K562 (cell line): Measurements from ENCODE around the gene RBMS3. TPM values are rescaled to one million over a fixed set of nuclear protein-coding genes. Genes with fewer than 3 reads are reported as not detected.

Experiments used
- ATAC-seq: fragments of 200-7000 bp; cut with Tn5 transposase; 3 replicates; pipeline ENCODE4 v1.9.1; 2020; ENCODE audit warnings: moderate library complexity
- BruUV-seq: library from RNA; stranded (reverse); fragments of 400-500 nt; replicated peaks from 2 replicates; lab custom pipeline; 2021; lab: Mats Ljungman, UMichigan
- CTCF ChIA-PET: fragments of 300-600 bp; formaldehyde crosslinking; extraction: SDS; loops from one replicate; lab custom pipeline; 2021; ENCODE audit warnings: low intra/inter-chr PET ratio; lab: Yijun Ruan, JAX
- POLR2A ChIA-PET: fragments of 300-600, 350-650 bp; sonication (Branson Sonifier 250); formaldehyde crosslinking; extraction: SDS; loops from one replicate; lab custom pipeline; 2021; ENCODE audit warnings: antibody characterized with exemption, inconsistent platforms; lab: Yijun Ruan, JAX
- DNase-seq, 4 experiments: peaks; one replicate each; pipeline versions ENCODE4 v3.0.0 to v3.0.0-alpha.2; 2011 to 2018; ENCODE audit warnings: low spot score in 3 of 4, mixed read lengths in 3 of 4; ENCODE audit errors: extremely low read depth in 1 of 4
- FAIRE-seq: peaks from 2 replicates; lab custom pipeline; 2011; peaks lifted over from hg19 to GRCh38; lab: Jason Lieb, UNC
- H2AFZ ChIP-seq: 2 replicates; pipeline ENCODE4 v1.6.0; 2011; ENCODE audit warnings: low read depth, low read length, control low read depth, inconsistent platforms
- H3K27ac ChIP-seq: fragments of 200-600 bp; 3 replicates; pipeline ENCODE4 v1.8.0; 2011; ENCODE audit warnings: low read depth, mild to moderate bottlenecking, control low read depth, inconsistent platforms, low read length, moderate library complexity, mixed read lengths; ENCODE audit errors: extremely low read depth
- H3K27me3 ChIP-seq, 2 experiments: fragments of 300-600 bp in 1 of 2; 2 replicates in 1 of 2; 3 replicates in 1 of 2; pipeline versions ENCODE4 v1.6.0 to v1.8.0; 2011; ENCODE audit warnings: inconsistent platforms in 2 of 2, low read length in 2 of 2, mild to moderate bottlenecking in 1 of 2, mixed read lengths in 1 of 2, moderate library complexity in 1 of 2; ENCODE audit not compliant: control insufficient read depth in 2 of 2, insufficient read depth in 2 of 2
- H3K36me3 ChIP-seq: fragments of 300-600 bp; 3 replicates; pipeline ENCODE4 v1.8.0; 2011; ENCODE audit warnings: mild to moderate bottlenecking, low read length, inconsistent platforms; ENCODE audit not compliant: control insufficient read depth, insufficient read depth
- H3K4me1 ChIP-seq, 2 experiments: fragments of 200-600 bp in 1 of 2; replicated peaks in 1 of 2; 2 replicates in 1 of 2; 3 replicates in 1 of 2; pipeline versions ENCODE4 v1.5.1 to v1.8.0; 2011; ENCODE audit warnings: inconsistent platforms in 2 of 2, low read length in 2 of 2, mild to moderate bottlenecking in 1 of 2, mixed read lengths in 1 of 2, moderate library complexity in 1 of 2; ENCODE audit not compliant: control insufficient read depth in 2 of 2, insufficient read depth in 2 of 2
- H3K4me2 ChIP-seq: 2 replicates; pipeline ENCODE4 v1.6.1; 2011; ENCODE audit warnings: low read length, control low read depth, inconsistent platforms, mixed read lengths; ENCODE audit not compliant: insufficient read depth
- H3K4me3 ChIP-seq: fragments of 200-600 bp; sonication (generic), shearing (Covaris generic); 2 replicates; pipeline ENCODE4 v1.5.1; 2016; ENCODE audit warnings: control low read depth, inconsistent platforms
- H3K79me2 ChIP-seq: fragments of 200-600 bp; 3 replicates; pipeline ENCODE4 v1.8.0; 2011; ENCODE audit warnings: low read length, inconsistent platforms; ENCODE audit not compliant: control insufficient read depth, insufficient read depth
- H3K9ac ChIP-seq, 2 experiments: 2 replicates each; pipeline versions ENCODE4 v1.6.0 to v1.6.1; 2011; ENCODE audit warnings: low read depth in 2 of 2, low read length in 2 of 2, control low read depth in 1 of 2, inconsistent platforms in 1 of 2, mild to moderate bottlenecking in 1 of 2, mixed read lengths in 1 of 2; ENCODE audit not compliant: insufficient read depth in 1 of 2
- H3K9me1 ChIP-seq: one replicate; pipeline ENCODE4 v1.6.0; 2011; ENCODE audit warnings: inconsistent platforms, mild to moderate bottlenecking, low read length, moderate library complexity; ENCODE audit not compliant: control insufficient read depth, insufficient read depth
- H3K9me3 ChIP-seq: replicated peaks from 2 replicates; pipeline ENCODE4 v1.5.1; 2011; ENCODE audit warnings: low read depth, low read length, inconsistent platforms; ENCODE audit not compliant: control insufficient read depth, insufficient read depth
- H4K20me1 ChIP-seq: replicated peaks from 2 replicates; pipeline ENCODE4 v1.6.1; 2011; ENCODE audit warnings: low read length, inconsistent platforms, mixed read lengths; ENCODE audit not compliant: control insufficient read depth, insufficient read depth
- CLOCK ChIP-seq: fragments of 250-450 bp; sonication (Bioruptor Pico); IDR thresholded peaks from 2 replicates; pipeline ENCODE4 v1.4.0; 2020; ENCODE audit warnings: mild to moderate bottlenecking, moderate library complexity, borderline replicate concordance
- E2F8 ChIP-seq: fragments of 450-650 bp; IDR thresholded peaks from 2 replicates; pipeline ENCODE4 v1.7.1; 2018; ENCODE audit warnings: mild to moderate bottlenecking, low read depth; ENCODE audit not compliant: partially characterized antibody
- EGR1 ChIP-seq: fragments of 450-650 bp; conservative IDR thresholded peaks from 2 replicates; pipeline ENCODE4 v1.6.1; 2017; ENCODE audit warnings: mild to moderate bottlenecking
- ETS2 ChIP-seq: IDR thresholded peaks from 2 replicates; pipeline ENCODE4 v1.6.1; 2016; ENCODE audit warnings: borderline replicate concordance, missing genetic modification characterization, mild to moderate bottlenecking, moderate library complexity, missing compliant biosample characterization; ENCODE audit not compliant: poor library complexity, severe bottlenecking
- ETV6 ChIP-seq, 3 experiments: fragments of 150-350 bp in 1 of 3; sonication (generic) in 1 of 3; formaldehyde crosslinking in 1 of 3; IDR thresholded peaks; 2 replicates each; pipeline versions ENCODE4 v1.6.1 to v1.8.0; 2014 to 2022; ENCODE audit warnings: borderline replicate concordance in 2 of 3, low read depth in 2 of 3, antibody characterized with exemption in 1 of 3, low read length in 1 of 3, mild to moderate bottlenecking in 1 of 3, missing genetic modification reagents in 1 of 3
- HDAC2 ChIP-seq: fragments of 450-650 bp; IDR thresholded peaks from 2 replicates; pipeline ENCODE4 v1.6.1; 2016; ENCODE audit warnings: mild to moderate bottlenecking
- ID3 ChIP-seq, 2 experiments: fragments of 250-450 bp in 1 of 2; fragments of 450-650 bp in 1 of 2; sonication (Bioruptor Pico) in 1 of 2; IDR thresholded peaks; 2 replicates each; pipeline versions ENCODE4 v1.6.1 to v1.8.0; 2016 to 2021; ENCODE audit warnings: mild to moderate bottlenecking in 2 of 2, moderate library complexity in 2 of 2, missing compliant biosample characterization in 1 of 2, missing genetic modification characterization in 1 of 2
- JUNB ChIP-seq: fragments of 450-650 bp; formaldehyde crosslinking; conservative IDR thresholded peaks from 2 replicates; pipeline ENCODE4 v1.4.0; 2020; ENCODE audit warnings: mild to moderate bottlenecking
- KLF1 ChIP-seq: fragments of 450-650 bp; IDR thresholded peaks from 2 replicates; pipeline ENCODE4 v1.6.1; 2016; ENCODE audit warnings: missing genetic modification characterization, missing compliant biosample characterization
- NR3C1 ChIP-seq: sonication (generic); formaldehyde crosslinking; IDR thresholded peaks from 2 replicates; pipeline ENCODE4 v1.8.1; 2022; ENCODE audit warnings: missing genetic modification reagents
- PHF21A ChIP-seq: fragments of 450-650 bp; IDR thresholded peaks from 2 replicates; pipeline ENCODE4 v1.6.1; 2017; ENCODE audit warnings: low read depth, borderline replicate concordance
- POLR2B ChIP-seq: fragments of 450-650 bp; IDR thresholded peaks from 2 replicates; pipeline ENCODE4 v1.6.1; 2018; ENCODE audit warnings: low read depth; ENCODE audit not compliant: partially characterized antibody
- RHOXF2B ChIP-seq: fragments of 250-450 bp; sonication (Bioruptor Pico); conservative IDR thresholded peaks from 2 replicates; pipeline ENCODE4 v1.5.1; 2021
- SMAD3 ChIP-seq: fragments of 450-650 bp; formaldehyde crosslinking; conservative IDR thresholded peaks from 2 replicates; pipeline ENCODE4 v1.4.0; 2020; ENCODE audit warnings: mild to moderate bottlenecking
- SMARCE1 ChIP-seq: fragments of 450-650 bp; IDR thresholded peaks from 2 replicates; pipeline ENCODE4 v1.7.1; 2016; ENCODE audit warnings: mild to moderate bottlenecking
- ZKSCAN8 ChIP-seq: fragments of 200-800 bp; sonication (Bioruptor generic); IDR thresholded peaks from 2 replicates; pipeline ENCODE4 v1.6.1; 2016; ENCODE audit warnings: missing genetic modification characterization, missing compliant biosample characterization
- ZNF282 ChIP-seq: sonication (generic); formaldehyde crosslinking; IDR thresholded peaks from 2 replicates; pipeline ENCODE4 v1.8.1; 2023; ENCODE audit warnings: missing genetic modification reagents
- ZNF384 ChIP-seq: IDR thresholded peaks from 2 replicates; pipeline ENCODE4 v1.6.1; 2012; ENCODE audit warnings: low read depth, low read length, improper control_type of control experiment
- ZNF586 ChIP-seq: fragments of 450-650 bp; formaldehyde crosslinking; conservative IDR thresholded peaks from 2 replicates; pipeline ENCODE4 v1.4.0; 2020; ENCODE audit warnings: mild to moderate bottlenecking, moderate library complexity
- WGBS: fragments of 100-300 bp; shearing (Covaris generic); methylation state at CpG from one replicate; pipeline ENCODE4 v1.1.6; 2016; ENCODE audit warnings: low coverage, mixed read lengths; ENCODE audit not compliant: insufficient coverage; ENCODE audit errors: missing lambda C conversion rate; 5-methylcytosine and 5-hydroxymethylcytosine counted together
- in situ Hi-C: fragments of 300-500 bp; cut with MboI; formaldehyde crosslinking; loops from 4 replicates; pipeline ENCODE4 v1.15.0; 2018; ENCODE audit warnings: inconsistent platforms, mixed read lengths
- intact Hi-C: fragments of 100-400 bp; cut with micrococcal nuclease; formaldehyde crosslinking; loops from 2 replicates; pipeline ENCODE4 v1.14.2; 2022
- polyA plus RNA-seq, 8 experiments: library from polyadenylated mRNA; depleted of rRNA in 4 of 8; stranded (reverse) in 5 of 8; unstranded in 3 of 8; fragments of >200 nt; fragmentation: Nextera tagmentation in 2 of 8; fragmentation: Illumina TruSeq in 1 of 8; extraction: Ambion mirVana in 2 of 8; extraction: Trizol in 1 of 8; gene quantifications; 2 replicates each; pipeline versions ENCODE4 v1.2.1 to v1.2.3, GENCODE V29; 2011 to 2014; ENCODE audit warnings: inconsistent platforms in 1 of 8, missing spikeins in 1 of 8
- total RNA-seq, 7 experiments: library from RNA; depleted of rRNA in 6 of 7; stranded (reverse); fragments of >200 nt in 6 of 7; fragmentation: Illumina TruSeq in 2 of 7; extraction: Trizol in 2 of 7; gene quantifications; 2 replicates each; pipeline versions ENCODE4 v1.2.1 to v1.2.3, GENCODE V29; 2011 to 2021; ENCODE audit warnings: low replicate concordance in 1 of 7

RBMS3 gene
- total and polyA plus RNA-seq, 9 of the 15 experiments (the other 6 are each of a cell fraction or from before 2014, with no cell fraction given) = 0.20 TPM; not detected in 8

GRCh38 chr3:29382845-29383244, 102.0 kb downstream of the RBMS3 start:
- Histone ChIP-seq H3K36me3 (no peaks in the 10 kb centered on the region), H3K9me3 (no peaks in the 10 kb centered on the region), H3K27me3 (no peaks in the 10 kb centered on the region), H3K79me2 (no peaks in the 10 kb centered on the region), H4K20me1 (no peaks in the 10 kb centered on the region), H3K9ac (no peak overlapping the region), H2AFZ (no peak overlapping the region), H3K4me2 (no peak overlapping the region), H3K4me1 (no peaks in the 10 kb centered on the region), H3K4me3 (no peak overlapping the region), H3K9me1 (no peaks in the 10 kb centered on the region), H3K27ac (no peak overlapping the region)
- no TSS peak for BruUV-seq
- FAIRE-seq (no peak), DNase-seq (no peak), ATAC-seq (no peak)
- ChIA-PET POLR2A (no interaction called here), CTCF (no interaction called here)
- TF ChIP-seq KLF1 (tag) (no peak), CLOCK (no peak), SMARCE1 (no peak), ETV6 (IDR thresholded peaks at IDR 0.05; ENCODE audit: borderline replicate concordance in 1 of 2, low read depth in 2 of 2, low read length in 1 of 2) (no peak), ETV6 (CRISPR knock-in tag; IDR thresholded peaks at IDR 0.05; ENCODE audit: borderline replicate concordance) (no peak), POLR2B (no peak), ZKSCAN8 (CRISPR knock-in tag) (no peak), ZNF586 (CRISPR knock-in tag) (no peak), ZNF384 (no peak), ZNF282 (CRISPR knock-in tag) (no peak), ETS2 (tag) (no peak), NR3C1 (CRISPR knock-in tag) (no peak), HDAC2 (no peak), EGR1 (no peak), RHOXF2B (CRISPR knock-in tag) (no peak), SMAD3 (CRISPR knock-in tag) (no peak), PHF21A (no peak), ID3 (CRISPR knock-in tag; IDR thresholded peaks at IDR 0.05) (no peak), ID3 (tag; IDR thresholded peaks at IDR 0.05) (no peak), JUNB (CRISPR knock-in tag) (no peak), E2F8 (no peak)
- in situ Hi-C loops (no loop called here), intact Hi-C loops (no loop called here)
- 0% methylated on average over 1 of the region's 1 CpG for WGBS
